Karpas-422 (cell line): ENCODE measurements around the gene GRM4. TPM values are rescaled to one million over a fixed set of nuclear protein-coding genes. Genes with fewer than 3 reads are reported as not detected.
A peak's percentile ranks its signal among the peaks of the same experiment; 100 is the strongest.

ENCODE experiments used
- DNase-seq: peaks from one replicate; pipeline ENCODE4 v3.0.0-alpha.2; 2015
- H2AFZ ChIP-seq: fragments of 200-600 bp; sonication (generic); 2 replicates; pipeline ENCODE4 v1.6.1; 2014; ENCODE audit warnings: antibody characterized with exemption, low read length, mixed read lengths
- H3K27ac ChIP-seq: fragments of 200-600 bp; sonication (generic); 2 replicates; pipeline ENCODE4 v1.5.1; 2014; ENCODE audit warnings: mild to moderate bottlenecking, low read length, moderate library complexity
- H3K27me3 ChIP-seq: fragments of 200-600 bp; sonication (generic); 2 replicates; pipeline ENCODE4 v1.6.1; 2014; ENCODE audit warnings: low read length, mixed read lengths
- H3K36me3 ChIP-seq: fragments of 200-600 bp; sonication (generic); 2 replicates; pipeline ENCODE4 v1.6.1; 2014; ENCODE audit warnings: low read length, mixed read lengths; ENCODE audit not compliant: insufficient read depth
- H3K4me1 ChIP-seq: fragments of 200-600 bp; sonication (generic); 2 replicates; pipeline ENCODE4 v1.6.1; 2014; ENCODE audit warnings: mild to moderate bottlenecking, low read length, mixed read lengths
- H3K4me2 ChIP-seq: fragments of 200-600 bp; sonication (generic); 2 replicates; pipeline ENCODE4 v1.6.1; 2014; ENCODE audit warnings: low read length, low read depth, mild to moderate bottlenecking; ENCODE audit not compliant: poor library complexity, severe bottlenecking
- H3K4me3 ChIP-seq: fragments of 200-600 bp; sonication (generic); 2 replicates; pipeline ENCODE4 v1.5.1; 2014; ENCODE audit warnings: mild to moderate bottlenecking, antibody characterized with exemption, low read length, mixed read lengths
- H3K79me2 ChIP-seq: fragments of 200-600 bp; sonication (generic); 2 replicates; pipeline ENCODE4 v1.6.1; 2014; ENCODE audit warnings: mild to moderate bottlenecking, low read length, mixed read lengths
- H3K9ac ChIP-seq: fragments of 200-600 bp; sonication (generic); 2 replicates; pipeline ENCODE4 v1.6.0; 2014; ENCODE audit warnings: low read length
- H3K9me2 ChIP-seq: fragments of 200-600 bp; sonication (generic), shearing (Covaris generic); replicated peaks from 2 replicates; pipeline ENCODE4 v1.6.0; 2014; ENCODE audit warnings: mild to moderate bottlenecking, low read length, moderate library complexity; ENCODE audit not compliant: insufficient read depth
- H3K9me3 ChIP-seq: fragments of 300-700, 200-600 bp; sonication (generic); 2 replicates; pipeline ENCODE4 v1.6.1; 2014; ENCODE audit warnings: low read length, mixed read lengths
- H4K20me1 ChIP-seq: fragments of 200-600 bp; sonication (generic); 2 replicates; pipeline ENCODE4 v1.6.1; 2014; ENCODE audit warnings: mild to moderate bottlenecking, antibody characterized with exemption, low read length, low read depth; ENCODE audit not compliant: insufficient read depth
- total RNA-seq: library from RNA; depleted of rRNA; stranded (reverse); fragments of >200 nt; shearing (Covaris generic); gene quantifications from 2 replicates; pipeline ENCODE4 v1.2.3, GENCODE V29; 2014; ENCODE audit warnings: low replicate concordance

Gene GRM4
- total RNA-seq, 1 experiment from 2014 or later: not detected

DNA sequence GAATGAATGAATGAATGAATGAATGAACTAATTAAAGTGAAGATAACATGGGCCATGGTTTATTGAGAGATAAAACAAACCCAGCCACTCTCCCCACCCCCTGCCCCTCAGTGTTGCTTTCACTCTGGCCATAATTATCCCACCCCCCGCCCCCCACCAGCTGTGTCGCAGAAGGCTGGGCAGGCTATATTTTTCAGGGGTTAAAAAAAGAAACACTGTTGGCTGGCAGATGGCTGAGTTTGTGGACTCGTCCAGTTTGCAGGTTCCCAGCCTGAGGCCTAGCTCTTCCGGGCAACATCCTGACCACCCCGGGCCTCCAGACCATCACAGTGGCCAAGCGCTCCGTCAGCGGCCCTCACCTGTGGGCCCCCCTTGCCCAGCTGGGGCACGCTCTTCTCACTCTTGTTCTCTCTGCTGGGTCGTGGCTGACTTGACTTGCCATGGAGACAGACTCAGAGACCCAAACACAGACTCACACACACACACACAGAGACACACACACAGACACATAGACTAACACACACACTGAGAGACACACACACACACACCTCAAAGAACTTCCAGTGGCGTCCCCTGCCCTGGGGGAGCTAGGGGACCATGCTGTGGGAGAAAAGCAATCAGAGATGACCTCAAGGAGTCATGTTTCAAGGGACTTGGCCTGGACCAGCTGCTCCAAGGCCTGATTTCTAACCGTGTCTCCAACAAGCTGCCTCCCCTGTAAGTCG is 2.2 kb upstream of the GRM4 start:
- Histone ChIP-seq H3K36me3 (no peaks in the 10 kb centered on the region), H2AFZ (no peak overlapping the region), H3K4me1 (no peaks in the 10 kb centered on the region; the same call in 1 of the 2 replicates), H3K9me3 (no peaks in the 10 kb centered on the region), H3K4me2 (no peak overlapping the region), H3K79me2 (no peaks in the 10 kb centered on the region), H3K27ac (no peak overlapping the region), H3K4me3 (no peak overlapping the region), H3K9me2 (no peaks in the 10 kb centered on the region), H3K27me3 (no peaks in the 10 kb centered on the region), H3K9ac (no peak overlapping the region), H4K20me1 (no peaks in the 10 kb centered on the region)
- no peak for DNase-seq

DNA sequence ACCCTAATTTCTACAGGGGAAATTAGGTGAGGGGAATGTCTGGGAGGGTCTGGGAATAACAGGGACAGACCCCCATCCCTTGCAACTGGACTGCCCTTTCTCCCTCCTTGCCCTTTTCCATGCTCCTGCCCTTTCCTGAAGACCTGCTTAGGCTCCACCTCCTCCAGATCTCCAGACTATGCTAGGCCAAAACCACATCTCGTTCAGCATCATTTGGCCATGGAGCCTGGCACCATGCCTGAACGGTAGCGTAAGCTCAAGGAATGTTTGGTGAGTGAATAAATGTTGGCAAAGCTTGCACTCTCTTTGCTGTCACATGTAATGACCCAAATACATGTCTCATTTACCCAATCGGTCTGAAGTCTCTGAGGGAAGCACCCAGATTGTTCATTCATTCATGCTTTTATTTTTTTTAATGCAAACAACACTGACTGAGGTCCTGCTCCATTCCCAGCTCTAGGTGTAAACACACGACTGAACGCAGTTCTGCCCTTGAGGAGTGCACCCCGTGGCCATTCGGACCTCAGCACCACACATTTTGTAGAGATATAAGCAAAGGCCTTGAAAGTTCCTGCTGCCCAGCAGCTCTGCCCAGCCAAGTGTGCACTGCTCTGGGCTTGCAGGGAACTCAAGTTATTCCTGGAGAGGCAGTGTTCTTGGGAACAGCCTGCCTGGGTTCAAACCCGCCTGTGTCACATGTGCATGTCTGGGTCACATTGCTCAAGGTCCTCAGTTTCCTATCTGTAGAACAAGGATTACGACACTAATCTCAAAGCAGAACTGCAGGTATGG is 1.1 kb upstream of the GRM4 start:
- Histone ChIP-seq H3K79me2 (no peaks in the 10 kb centered on the region), H3K9me3 (no peaks in the 10 kb centered on the region), H4K20me1 (no peaks in the 10 kb centered on the region), H3K27me3 (no peaks in the 10 kb centered on the region), H3K36me3 (no peaks in the 10 kb centered on the region), H3K27ac (no peak overlapping the region), H2AFZ (no peak overlapping the region), H3K9ac (no peak overlapping the region), H3K4me2 (no peak overlapping the region), H3K4me1 (no peaks in the 10 kb centered on the region; the same call in 1 of the 2 replicates), H3K9me2 (no peaks in the 10 kb centered on the region), H3K4me3 (no peak overlapping the region)
- DNase-seq: no peak

- no peaks in the 10 kb centered on the region; the same call in 1 of the 2 replicates for H3K4me1 ChIP-seq
- H3K36me3 ChIP-seq: no peaks in the 10 kb centered on the region
- no peaks in the 10 kb centered on the region for H3K79me2 ChIP-seq
- no peak overlapping the region for H3K27ac ChIP-seq
- H4K20me1 ChIP-seq: no peaks in the 10 kb centered on the region
- no peaks in the 10 kb centered on the region for H3K27me3 ChIP-seq
- H3K4me3 ChIP-seq: no peak overlapping the region
- H3K9ac ChIP-seq: no peak overlapping the region
- H2AFZ ChIP-seq: no peak overlapping the region
- no peaks in the 10 kb centered on the region for H3K9me3 ChIP-seq
- H3K4me2 ChIP-seq: no peak overlapping the region
- no peaks in the 10 kb centered on the region for H3K9me2 ChIP-seq
- no peak for DNase-seq
Measured at GRCh38 chr6:34145161-34146020, 496 bp downstream of the GRM4 start.

DNA sequence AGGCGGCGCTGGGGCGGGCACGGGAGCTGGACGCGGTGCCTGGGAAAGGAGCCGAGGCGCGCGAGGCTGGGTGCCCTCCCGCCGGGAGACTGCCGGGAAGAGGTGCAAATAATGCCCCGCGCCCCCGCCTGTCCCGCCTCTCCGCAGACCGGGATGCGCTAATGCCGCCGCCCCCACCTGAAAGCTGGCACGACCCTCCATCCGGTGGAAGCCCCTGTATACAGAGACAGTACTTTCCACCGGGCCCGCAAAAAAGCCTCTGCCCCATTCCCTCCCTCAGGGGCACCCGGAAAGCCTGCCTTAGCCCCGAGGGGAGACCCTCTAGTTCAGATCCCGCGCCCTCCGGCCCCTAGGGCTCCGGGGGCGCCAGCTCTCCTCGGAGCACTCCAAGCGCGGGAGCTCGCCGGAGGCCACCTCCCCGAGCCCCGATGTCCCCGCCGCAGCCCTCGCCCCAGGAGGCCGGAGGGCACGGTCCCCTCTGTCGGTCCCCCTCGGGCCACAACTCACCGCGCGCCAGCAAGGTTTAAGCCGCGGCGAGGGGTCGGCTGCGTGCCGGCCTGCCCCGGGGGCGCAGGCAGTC is 1.2 kb downstream of the GRM4 start:
- H2AFZ ChIP-seq: no peak overlapping the region

DNA sequence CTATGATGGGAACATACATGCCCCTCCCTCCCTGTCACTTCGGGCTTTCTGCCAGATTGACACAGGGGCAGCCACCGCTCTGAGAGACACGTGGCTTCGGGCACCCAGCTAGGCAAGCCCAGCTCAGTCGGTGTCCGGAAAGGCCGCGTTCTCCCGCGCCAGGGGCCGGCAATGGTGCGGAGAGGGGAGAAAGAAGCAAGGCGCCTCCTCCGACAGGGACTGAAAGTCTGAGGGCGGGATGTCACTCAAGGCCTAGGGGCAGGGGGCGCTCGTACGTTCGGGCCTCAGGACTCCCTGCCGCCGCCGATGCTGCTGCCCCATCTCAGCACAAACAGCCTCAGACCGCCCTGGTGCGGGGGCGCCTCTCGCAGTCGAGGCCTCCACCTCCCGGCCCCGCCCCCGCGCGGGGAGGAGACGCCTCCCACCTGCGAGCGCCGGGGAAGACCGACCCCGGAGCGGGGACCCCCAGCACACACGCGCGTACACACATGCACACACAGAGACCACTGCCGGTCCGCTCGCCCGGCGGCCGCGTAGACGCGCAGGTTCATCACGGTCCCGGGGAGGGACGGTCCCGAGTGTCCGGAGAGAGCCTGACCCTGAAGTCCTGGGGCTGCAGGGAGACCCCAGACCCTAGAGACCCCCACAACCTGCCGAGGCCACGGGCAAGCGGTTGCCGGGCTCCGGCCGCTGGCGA is 1.9 kb downstream of the GRM4 start:
- Histone ChIP-seq H3K9me2 (no peaks in the 10 kb centered on the region), H3K79me2 (no peaks in the 10 kb centered on the region), H3K27me3 (no peaks in the 10 kb centered on the region), H3K9me3 (no peaks in the 10 kb centered on the region), H3K36me3 (no peaks in the 10 kb centered on the region), H3K27ac (no peak overlapping the region), H2AFZ (no peak overlapping the region), H4K20me1 (no peaks in the 10 kb centered on the region), H3K9ac (no peak overlapping the region), H3K4me2 (no peak overlapping the region), H3K4me3 (no peak overlapping the region), H3K4me1 (no peaks in the 10 kb centered on the region; the same call in 1 of the 2 replicates)
- peak; percentile 48 for DNase-seq

More for the DNA sequence above, 1.2 kb downstream of the GRM4 start:
- Histone ChIP-seq H3K9me3 (no peaks in the 10 kb centered on the region), H3K9ac (no peak overlapping the region), H3K79me2 (no peaks in the 10 kb centered on the region), H3K27ac (no peak overlapping the region), H3K4me3 (no peak overlapping the region), H3K9me2 (no peaks in the 10 kb centered on the region), H3K36me3 (no peaks in the 10 kb centered on the region), H4K20me1 (no peaks in the 10 kb centered on the region), H3K27me3 (no peaks in the 10 kb centered on the region), H3K4me1 (no peaks in the 10 kb centered on the region; the same call in 1 of the 2 replicates), H3K4me2 (no peak overlapping the region)
- no peak for DNase-seq

DNA sequence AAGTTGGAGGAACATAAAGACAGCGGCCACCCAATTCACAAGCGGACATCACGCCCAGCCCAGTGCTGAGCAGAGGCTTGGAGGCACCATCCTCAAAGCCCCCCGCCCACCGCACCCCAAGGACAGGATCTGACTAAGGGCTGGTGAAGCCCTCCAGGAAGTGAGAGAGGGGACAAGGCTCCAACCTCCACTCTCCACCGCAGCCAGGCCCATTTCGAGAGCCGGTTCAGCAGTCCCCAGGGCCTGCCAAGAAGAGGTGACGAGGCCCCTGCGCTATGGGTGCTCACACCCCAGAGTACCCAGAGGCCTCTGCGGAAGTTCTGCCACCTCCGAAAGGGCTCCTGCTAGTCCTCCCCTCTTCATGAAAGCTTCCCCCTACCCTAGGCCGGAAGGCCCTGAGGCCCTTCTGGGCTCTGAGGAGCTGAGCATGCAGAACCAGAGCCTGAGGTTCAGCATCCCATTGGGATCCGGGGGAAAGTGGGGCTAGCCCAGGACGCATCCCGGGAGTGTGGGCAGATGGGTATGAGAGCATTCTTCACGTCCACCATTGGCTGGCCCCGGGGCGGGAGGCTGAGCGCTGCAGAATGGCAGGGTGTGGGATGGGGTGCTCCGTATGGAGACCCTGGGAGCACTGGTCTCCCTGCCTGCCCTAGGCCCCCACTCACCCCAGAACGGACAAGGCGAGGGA is 2.5 kb downstream of the GRM4 start:
- H4K20me1 ChIP-seq: no peaks in the 10 kb centered on the region
- no peak overlapping the region for H3K9ac ChIP-seq
- DNase-seq: no peak
- no peak overlapping the region for H3K4me2 ChIP-seq
- no peak overlapping the region for H3K4me3 ChIP-seq
- H3K4me1 ChIP-seq: no peaks in the 10 kb centered on the region; the same call in 1 of the 2 replicates
- H3K79me2 ChIP-seq: no peaks in the 10 kb centered on the region
- no peaks in the 10 kb centered on the region for H3K27me3 ChIP-seq
- H2AFZ ChIP-seq: no peak overlapping the region
- H3K9me3 ChIP-seq: no peaks in the 10 kb centered on the region
- no peaks in the 10 kb centered on the region for H3K9me2 ChIP-seq
- H3K27ac ChIP-seq: no peak overlapping the region
- no peaks in the 10 kb centered on the region for H3K36me3 ChIP-seq
